Measurements from ENCODE around the gene ARID3A.

Gene ARID3A

GRCh38 chr19:982567-983170 lies 56.8 kb downstream of the ARID3A start:
- H3K4me3 ChIP-seq (ENCODE audit: low read depth, low read length), result no peak overlapping the region

- H3K4me3 ChIP-seq (ENCODE audit: low read depth, low read length), result peak within 1 kb of the TSS; percentile 97
These were observed 58.5 kb downstream of the ARID3A start, which contains the start of gene WDR18 for GRCh38 chr19:984165-984967. Gene WDR18, plus strand, starts transcription at chr19:984345. Its CDS starts 9 bp downstream, at chr19:984354.

- no peak overlapping the region for H3K4me3 ChIP-seq (ENCODE audit: low read depth, low read length)
These were observed 60.2 kb downstream of the ARID3A start for GRCh38 chr19:986083-986482.

- H3K4me3 ChIP-seq (ENCODE audit: low read depth, low read length), result no peak overlapping the region
These were observed 62.2 kb downstream of the ARID3A start for GRCh38 chr19:988081-988480.

- H3K4me3 ChIP-seq (ENCODE audit: low read depth, low read length), result no peak overlapping the region
These were observed 62.7 kb downstream of the ARID3A start for GRCh38 chr19:988510-988909.

- H3K4me3 ChIP-seq (ENCODE audit: low read depth, low read length), result no peak overlapping the region
These were observed 63.7 kb downstream of the ARID3A start for GRCh38 chr19:989381-990081.

- no peak overlapping the region for H3K4me3 ChIP-seq (ENCODE audit: low read depth, low read length)
These were observed 64.3 kb downstream of the ARID3A start for GRCh38 chr19:990119-990571.

GRCh38 chr19:990746-991145 lies 64.9 kb downstream of the ARID3A start:
- H3K4me3 ChIP-seq (ENCODE audit: low read depth, low read length), result no peak overlapping the region

GRCh38 chr19:991174-991931 lies 65.5 kb downstream of the ARID3A start:
- no peak overlapping the region for H3K4me3 ChIP-seq (ENCODE audit: low read depth, low read length)

GRCh38 chr19:991932-992669 lies 66.3 kb downstream of the ARID3A start:
- no peak overlapping the region for H3K4me3 ChIP-seq (ENCODE audit: low read depth, low read length)

GRCh38 chr19:992670-993055 lies 66.8 kb downstream of the ARID3A start:
- H3K4me3 ChIP-seq (ENCODE audit: low read depth, low read length), result no peak overlapping the region

- H3K4me3 ChIP-seq (ENCODE audit: low read depth, low read length), result no peak overlapping the region
These were observed 67.6 kb downstream of the ARID3A start for GRCh38 chr19:993361-993830.

- no peak overlapping the region for H3K4me3 ChIP-seq (ENCODE audit: low read depth, low read length)
These were observed 68.1 kb downstream of the ARID3A start for GRCh38 chr19:993831-994393.

- H3K4me3 ChIP-seq (ENCODE audit: low read depth, low read length), result no peak overlapping the region
These were observed 68.7 kb downstream of the ARID3A start for GRCh38 chr19:994516-994915.

GRCh38 chr19:995051-995827 lies 69.4 kb downstream of the ARID3A start:
- no peak overlapping the region for H3K4me3 ChIP-seq (ENCODE audit: low read depth, low read length)

GRCh38 chr19:996051-996838 lies 70.4 kb downstream of the ARID3A start:
- no peak overlapping the region for H3K4me3 ChIP-seq (ENCODE audit: low read depth, low read length)

GRCh38 chr19:998064-998463 lies 72.2 kb downstream of the ARID3A start:
- no peak overlapping the region for H3K4me3 ChIP-seq (ENCODE audit: low read depth, low read length)

- no peak overlapping the region for H3K4me3 ChIP-seq (ENCODE audit: low read depth, low read length)
These were observed 73.5 kb downstream of the ARID3A start for GRCh38 chr19:999379-999719.

Measured in iPS-11a (cell line).